Measurements from ENCODE around the gene APBB1.

Gene APBB1

GRCh38 chr11:6351782-6352382, 67.0 kb downstream of the APBB1 start:
- DNase-seq (ENCODE audit: low spot score) = no peak
- FAIRE-seq = no peak

- FAIRE-seq (no peak), DNase-seq (ENCODE audit: low spot score) (no peak)
Measured at GRCh38 chr11:6350486-6350885, 68.4 kb downstream of the APBB1 start.

DNA sequence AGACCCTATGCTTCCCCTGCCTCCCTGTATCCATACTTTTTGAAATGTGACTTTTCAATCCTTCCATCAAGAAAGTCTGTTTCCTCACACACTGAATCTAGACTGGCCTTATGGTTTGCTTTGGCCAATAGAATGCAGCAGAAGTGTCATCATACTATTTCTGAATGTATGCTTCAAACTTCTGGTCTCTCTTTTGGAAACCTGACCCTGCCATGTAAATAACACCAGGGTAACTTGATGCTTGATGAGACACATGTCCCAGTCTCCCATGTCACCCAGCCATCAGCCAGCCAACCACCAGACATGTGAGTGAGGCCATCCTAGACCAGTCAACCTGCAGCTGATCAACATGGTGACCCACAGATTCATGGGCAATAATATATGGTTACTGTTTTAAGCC, 68.9 kb downstream of the APBB1 start:
- no peak for DNase-seq (ENCODE audit: low spot score)
- no peak for FAIRE-seq

- DNase-seq (ENCODE audit: low spot score) = no peak
- FAIRE-seq = no peak
Measured at GRCh38 chr11:6345366-6345765, 73.5 kb downstream of the APBB1 start.

Measured in urothelium cell line (cell line).